GM23248 (cell line): ENCODE results near the gene CACHD1.

Experiments used
- EZH2 ChIP-seq: fragments of 200-600 bp; sonication (generic); IDR thresholded peaks from 2 replicates; pipeline ENCODE4 v1.6.1; 2018; ENCODE audit warnings: antibody characterized with exemption, mild to moderate bottlenecking; ENCODE audit not compliant: insufficient read depth, poor library complexity, severe bottlenecking
- EZH2phosphoT487 ChIP-seq: fragments of 200-600 bp; sonication (generic); IDR thresholded peaks from 2 replicates; pipeline ENCODE4 v1.6.1; 2018; ENCODE audit warnings: antibody characterized with exemption, moderate library complexity, mild to moderate bottlenecking, low read depth; ENCODE audit not compliant: insufficient read depth

GRCh38 chr1:64696879-64697278 is 226.9 kb downstream of the CACHD1 start:
- TF ChIP-seq EZH2 (no peak), EZH2phosphoT487 (no peak)
